Right lobe of liver (tissue), 6 donors: ENCODE results near the gene BEST4. TPM values are rescaled to one million over a fixed set of nuclear protein-coding genes. Genes with fewer than 3 reads are reported as not detected.
"Not testable (repeated sequence)": the region's sequence is repeated elsewhere in the genome, so short reads cannot be mapped to it uniquely, and the experiment has no call there.

ENCODE experiments used
- ATAC-seq, 4 donors: fragments of 200-7000 bp; cut with Tn5 transposase; one replicate each; pipeline ENCODE4 v1.9.1; 2020; ENCODE audit warnings: mild to moderate bottlenecking in 4 of 4, moderate library complexity in 4 of 4
- DNase-seq, 3 donors: peaks; one replicate each; pipeline ENCODE4 v3.0.0-alpha.2; 2020
- H3K27ac ChIP-seq, 3 donors: fragments of 200-600 bp; one replicate each; pipeline ENCODE4 v1.8.0; 2022
- H3K27me3 ChIP-seq, 2 donors: fragments of 200-600 bp; one replicate each; pipeline ENCODE4 v1.8.0; 2022
- H3K36me3 ChIP-seq, 4 donors: fragments of 200-600 bp; sonication (generic) in 1 of 4; one replicate each; pipeline versions ENCODE4 v1.5.1 to v1.8.0; 2017 to 2022; ENCODE audit warnings: control low read depth in 1 of 4
- H3K4me1 ChIP-seq, 4 donors: fragments of 200-600 bp; sonication (generic) in 1 of 4; one replicate each; pipeline versions ENCODE4 v1.5.1 to v1.8.0; 2017 to 2022; ENCODE audit warnings: control low read depth in 1 of 4
- H3K4me3 ChIP-seq, 3 donors: fragments of 200-600 bp; one replicate each; pipeline ENCODE4 v1.8.0; 2022
- H3K9me3 ChIP-seq, 4 donors: fragments of 200-600 bp; sonication (generic) in 1 of 4; one replicate each; pipeline versions ENCODE4 v1.5.1 to v1.8.0; 2017 to 2022; ENCODE audit warnings: control low read depth in 1 of 4
- CTCF ChIP-seq, 4 donors: fragments of 200-600 bp in 3 of 4; fragments of 450-650 bp in 1 of 4; IDR thresholded peaks; one replicate each; pipeline versions ENCODE4 v1.5.1 to v1.8.0; 2016 to 2022; ENCODE audit warnings: antibody characterized with exemption in 4 of 4, mild to moderate bottlenecking in 2 of 4
- POLR2A ChIP-seq: fragments of 450-650 bp; IDR thresholded peaks from one replicate; pipeline ENCODE4 v1.6.1; 2017; ENCODE audit warnings: antibody characterized with exemption, mild to moderate bottlenecking
- WGBS: methylation state at CpG from one replicate; pipeline ENCODE4 v1.1.6; 2018; ENCODE audit warnings: low coverage, low lambda C conversion rate; ENCODE audit not compliant: insufficient coverage; ENCODE audit errors: missing lambda C conversion rate; 5-methylcytosine and 5-hydroxymethylcytosine counted together
- intact Hi-C, 2 donors: fragments of 100-400 bp; cut with DNase I; formaldehyde crosslinking; loops; one replicate each; pipeline versions ENCODE4 v1.11.2 to v1.14.1; 2022
- total RNA-seq, 6 experiments: library from RNA; depleted of rRNA in 2 of 6; stranded (reverse); fragments of >200 nt in 2 of 6; fragmentation: NEBNext Ultra II Directional in 3 of 6; extraction: Animal tissue kit (Norgen Biotek cat#: 25700) in 3 of 6; gene quantifications; one replicate each; pipeline versions ENCODE4 v1.1.0 to v1.2.4, GENCODE V29; 2016 to 2023
- donor health status: DM: no; HTN: yes; CAD: no.
- donor health status: DM: no; HTN: no; CAD: no.
- donor health status: DM: no; HTN: no; CAD: no.
- donor health status: DM: no; HTN: yes; CAD: no.
- donor health status: DM: no; HTN: yes; CAD: no.

Gene BEST4
- total RNA-seq, 6 experiments from 2014 or later: 0.13 to 0.32 TPM; not detected in 4

GRCh38 chr1:44811234-44811633, 23.3 kb upstream of the BEST4 start:
- peaks cover 0 to 51% (median 28%) of the 10 kb centered on the region in 4 donors for H3K4me1 ChIP-seq

DNA sequence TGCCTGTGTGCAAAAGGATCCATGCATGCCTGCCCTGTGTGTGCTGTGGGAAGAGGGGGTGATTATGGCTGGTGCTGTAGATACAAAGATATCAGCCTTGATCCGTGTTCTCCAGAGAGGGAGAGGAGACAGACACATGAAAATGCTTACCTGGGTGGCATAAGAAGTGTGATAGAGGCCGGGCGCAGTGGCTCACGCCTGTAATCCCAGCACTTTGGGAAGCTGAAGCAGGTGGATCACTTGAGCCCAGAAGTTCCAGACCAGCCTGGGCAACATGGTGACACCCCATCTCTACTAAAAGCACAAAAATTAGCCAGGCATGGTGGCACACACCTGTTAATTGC, 22.8 kb upstream of the BEST4 start:
- intact Hi-C loops, H3K27me3 ChIP-seq, ATAC-seq, H3K4me3 ChIP-seq, H3K9me3 ChIP-seq, H3K36me3 ChIP-seq: not testable (repeated sequence)
- WGBS: 67% methylated on average over 1 of the region's 4 CpGs
- peak in 2 of 3 donors; percentile 19 to 34 for DNase-seq
- peaks cover 0 to 53% (median 28%) of the 10 kb centered on the region in 4 donors for H3K4me1 ChIP-seq
- peak overlapping the region in 1 of 3 donors; percentile 96 for H3K27ac ChIP-seq

More at GRCh38 chr1:44811234-44811633, 23.3 kb upstream of the BEST4 start:
- H3K36me3 ChIP-seq: no peaks in the 10 kb centered on the region
- DNase-seq (peak in 1 of 3 donors; percentile 15), ATAC-seq (no peak)
- H3K27me3 ChIP-seq: no peaks in the 10 kb centered on the region
- H3K4me3 ChIP-seq: no peak overlapping the region
- 78% methylated on average over 7 of the region's 8 CpGs for WGBS
- TF ChIP-seq POLR2A (no peak), CTCF (IDR thresholded peaks at IDR 0.05) (no peak)
- intact Hi-C loops: no loop called here
- H3K9me3 ChIP-seq: no peaks in the 10 kb centered on the region
- peak overlapping the region in 1 of 3 donors; percentile 47 for H3K27ac ChIP-seq

DNA sequence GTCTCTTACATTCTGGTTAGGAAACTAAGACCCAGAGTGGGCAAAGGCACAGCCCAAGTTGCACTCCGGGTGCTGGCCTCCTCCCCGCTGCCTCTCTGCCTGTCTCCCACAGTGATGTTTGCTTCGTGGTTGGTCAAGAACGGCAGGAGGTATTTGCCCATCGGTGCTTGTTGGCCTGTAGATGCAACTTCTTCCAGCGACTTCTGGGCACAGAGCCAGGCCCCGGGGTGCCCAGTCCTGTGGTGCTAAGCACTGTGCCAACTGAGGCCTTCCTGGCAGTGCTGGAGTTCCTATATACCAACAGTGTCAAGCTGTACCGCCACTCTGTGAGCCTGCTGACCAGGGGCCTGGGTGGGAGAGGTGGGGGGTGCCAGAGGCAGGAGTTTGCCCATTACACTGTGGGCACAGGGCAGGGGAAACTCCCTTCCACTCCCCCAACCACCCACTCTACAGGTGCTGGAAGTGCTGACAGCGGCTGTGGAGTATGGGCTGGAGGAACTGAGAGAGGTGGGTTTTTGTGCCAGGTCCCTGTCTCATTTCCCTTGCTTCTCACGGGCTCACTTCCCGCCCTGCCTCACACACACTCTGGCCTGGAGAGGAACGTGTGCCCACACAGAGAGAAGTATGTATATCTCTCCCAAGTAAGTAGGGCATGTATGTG, 22.3 kb upstream of the BEST4 start:
- Histone ChIP-seq H3K36me3 (peaks cover 0 to 7% (median 0%) of the 10 kb centered on the region in 4 donors), H3K4me1 (peaks cover 0 to 53% (median 28%) of the 10 kb centered on the region in 4 donors), H3K4me3 (no peak overlapping the region), H3K27ac (peak overlapping the region; percentile 29 to 99 (median 96)), H3K9me3 (no peaks in the 10 kb centered on the region), H3K27me3 (no peaks in the 10 kb centered on the region)
- TF ChIP-seq POLR2A (no peak), CTCF (IDR thresholded peaks at IDR 0.05) (no peak)
- WGBS: 40% methylated on average over 2 of the region's 12 CpGs
- ATAC-seq: no peak
- peak; percentile 68 to 74 (median 69) for DNase-seq
- intact Hi-C loops: no loop called here

DNA sequence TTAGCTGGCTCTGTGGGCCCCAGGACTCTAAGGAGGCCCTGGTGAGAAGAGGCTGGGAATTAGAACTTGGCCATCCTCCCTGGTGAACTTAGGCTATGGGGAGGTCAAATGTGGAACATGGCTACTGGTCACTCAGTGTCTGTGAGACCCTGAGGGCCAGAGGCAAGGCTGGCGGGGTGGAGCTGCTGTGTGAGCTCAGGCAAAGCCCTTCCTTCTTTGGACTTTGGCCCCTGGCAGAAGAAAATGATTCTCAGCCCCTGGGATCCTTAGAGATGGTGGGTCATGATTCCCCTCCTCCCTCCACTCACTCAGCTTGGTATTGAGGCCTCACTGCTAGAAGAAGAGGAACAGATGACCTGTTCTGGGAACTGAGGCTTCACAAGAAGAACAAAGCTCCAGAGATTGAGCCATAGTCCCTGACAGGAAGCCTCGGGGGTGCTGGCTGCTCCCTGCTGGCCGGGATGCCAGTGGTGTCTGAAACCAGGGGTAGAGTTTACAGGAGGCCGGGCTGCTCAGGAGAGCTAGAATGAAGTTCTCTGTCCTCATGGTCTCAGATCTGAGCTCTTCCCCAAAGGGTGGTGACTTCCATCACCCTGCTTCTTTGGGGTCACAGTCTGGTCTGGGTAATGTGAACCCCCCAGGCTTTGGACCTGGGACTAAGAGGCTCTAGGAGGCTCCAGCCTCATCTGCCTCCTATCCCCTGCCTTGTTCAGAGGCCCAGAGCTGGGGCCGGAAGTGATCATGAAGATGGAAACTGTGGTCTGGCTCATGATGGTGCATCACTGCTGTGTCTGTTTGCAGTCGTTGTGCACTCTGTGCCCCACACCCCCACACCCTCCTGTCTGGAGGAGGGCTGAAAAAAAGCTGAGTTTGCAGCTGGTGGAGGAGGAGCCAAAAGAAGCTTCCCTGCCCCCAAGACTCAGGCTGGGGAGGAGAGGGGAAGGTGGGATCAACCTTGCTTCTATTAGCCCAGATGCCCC, 21.3 kb upstream of the BEST4 start:
- intact Hi-C loops: no loop called here
- WGBS: 29% methylated on average over 4 of the region's 6 CpGs
- no peak for TF ChIP-seq POLR2A
- TF ChIP-seq CTCF (IDR thresholded peaks at IDR 0.05): no peak
- H3K27ac ChIP-seq: peak overlapping the region; percentile 93 to 99 (median 96)
- no peaks in the 10 kb centered on the region for H3K9me3 ChIP-seq
- H3K27me3 ChIP-seq: no peaks in the 10 kb centered on the region
- no peak for ATAC-seq
- H3K36me3 ChIP-seq: peaks cover 0 to 7% (median 1%) of the 10 kb centered on the region in 4 donors
- peaks cover 0 to 52% (median 28%) of the 10 kb centered on the region in 4 donors for H3K4me1 ChIP-seq
- peak overlapping the region in 2 of 3 donors; percentile 4 to 26 for H3K4me3 ChIP-seq
- peak in 2 of 3 donors; percentile 59 to 65 for DNase-seq
